ENCODE measurements around the gene DSG1.

The DSG1 gene

DNA sequence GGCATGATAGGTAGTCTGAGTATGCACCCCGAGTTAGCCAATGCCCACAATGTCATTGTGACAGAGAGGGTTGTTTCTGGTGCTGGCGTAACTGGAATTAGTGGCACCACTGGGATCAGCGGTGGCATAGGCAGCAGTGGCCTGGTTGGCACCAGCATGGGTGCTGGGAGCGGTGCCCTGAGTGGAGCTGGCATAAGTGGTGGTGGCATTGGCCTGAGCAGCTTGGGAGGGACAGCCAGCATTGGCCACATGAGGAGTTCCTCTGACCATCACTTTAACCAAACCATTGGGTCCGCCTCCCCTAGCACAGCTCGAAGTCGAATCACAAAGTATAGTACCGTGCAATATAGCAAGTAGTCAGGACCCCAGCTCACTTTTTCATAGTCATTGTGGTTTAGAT lies 37.0 kb downstream of the DSG1 start:
- DNase-seq, result no peak

DNA sequence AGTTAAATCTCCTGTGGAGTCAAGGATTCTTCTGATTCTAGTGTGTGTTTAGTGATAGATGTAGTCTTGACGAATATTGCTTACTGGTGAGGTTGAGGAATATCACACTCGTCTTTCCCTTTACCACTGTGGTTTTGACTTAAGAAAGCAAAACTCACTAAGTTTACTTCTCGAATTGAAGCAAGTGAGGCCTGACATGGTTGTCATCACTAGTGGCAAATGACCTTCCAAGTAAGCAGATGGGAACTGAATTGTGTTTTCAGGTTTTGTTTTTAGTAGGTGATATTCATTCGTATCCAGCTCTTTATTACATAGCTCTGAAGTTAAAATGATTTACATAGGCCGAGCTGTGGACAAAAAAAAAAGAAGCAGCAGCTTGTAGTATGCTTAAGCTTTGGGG lies 38.1 kb downstream of the DSG1 start:
- DNase-seq, result no peak

DNA sequence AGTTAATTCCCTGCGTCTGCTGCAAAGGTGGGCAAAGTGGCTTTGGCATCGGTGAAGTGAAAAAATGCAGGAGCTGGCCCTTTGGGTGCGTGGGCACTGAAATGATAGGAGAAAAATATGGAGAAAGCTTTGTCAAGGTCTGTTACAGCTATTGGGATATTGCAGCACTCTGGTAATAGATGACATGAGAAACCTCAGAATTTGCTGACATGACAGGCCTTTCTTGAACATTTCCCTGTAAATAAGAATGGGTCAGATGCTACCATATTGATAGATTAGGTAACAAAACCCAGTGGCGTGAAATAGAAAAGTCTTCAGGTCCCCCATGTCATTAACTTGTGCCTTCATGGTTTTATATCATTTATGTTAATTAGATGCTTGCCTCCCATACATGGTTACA lies 46.2 kb downstream of the DSG1 start:
- DNase-seq, result no peak

DNA sequence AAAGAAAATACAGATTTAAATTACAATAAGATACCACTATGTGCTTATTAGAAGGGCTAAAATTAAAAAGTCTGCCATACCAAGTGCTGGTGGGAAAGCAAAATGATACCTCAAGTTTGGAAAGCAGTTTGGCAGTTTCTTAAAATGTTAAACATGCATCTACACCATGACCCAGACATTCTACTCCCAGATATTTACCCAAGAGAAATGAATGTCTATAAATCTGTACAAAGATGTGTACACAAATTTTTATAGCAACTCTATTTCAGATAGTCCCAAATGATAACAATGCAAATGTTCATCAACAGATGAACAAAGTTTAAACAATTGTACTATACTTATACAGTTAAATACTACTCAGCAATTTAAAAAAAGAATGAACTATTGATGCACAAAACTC lies 51.5 kb downstream of the DSG1 start:
- DNase-seq, result no peak

DNA sequence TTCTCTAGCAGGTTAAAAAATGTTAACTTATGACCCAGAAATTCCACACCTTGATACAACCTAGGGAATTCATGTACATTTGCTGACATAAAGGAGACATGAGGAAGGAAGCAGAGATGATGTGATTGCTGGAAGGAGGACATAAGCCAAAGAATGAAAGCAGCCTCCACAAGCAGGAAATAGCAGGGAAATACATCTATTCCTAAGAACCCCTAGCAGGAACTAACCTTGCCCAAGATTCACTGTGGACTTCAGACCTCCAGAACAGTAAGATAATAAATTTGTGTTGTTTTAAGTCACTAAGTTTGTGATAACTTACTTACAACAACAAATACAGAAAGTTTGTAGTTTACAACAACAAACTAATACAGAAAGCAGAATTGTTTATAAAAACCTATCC lies 54.0 kb downstream of the DSG1 start:
- DNase-seq, result no peak

DNA sequence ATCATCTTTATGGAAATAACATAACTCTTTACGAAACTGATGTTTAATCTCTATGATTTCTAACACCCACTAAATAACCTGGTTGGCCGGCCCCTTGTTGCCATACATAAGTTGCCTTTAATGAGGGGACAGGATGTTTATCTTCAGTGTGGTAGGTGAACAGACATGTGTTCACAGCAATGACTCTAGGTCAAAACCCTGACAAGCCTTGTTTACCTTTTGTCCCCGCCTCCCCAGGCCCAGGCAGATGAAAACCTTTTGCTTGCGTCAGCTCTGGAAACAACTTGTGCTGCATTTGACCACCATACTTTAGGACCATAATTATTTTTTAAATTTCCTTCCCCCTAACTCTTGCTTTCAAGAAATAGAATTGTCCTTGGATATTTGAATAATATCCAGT lies 55.7 kb downstream of the DSG1 start:
- DNase-seq, result no peak

DNA sequence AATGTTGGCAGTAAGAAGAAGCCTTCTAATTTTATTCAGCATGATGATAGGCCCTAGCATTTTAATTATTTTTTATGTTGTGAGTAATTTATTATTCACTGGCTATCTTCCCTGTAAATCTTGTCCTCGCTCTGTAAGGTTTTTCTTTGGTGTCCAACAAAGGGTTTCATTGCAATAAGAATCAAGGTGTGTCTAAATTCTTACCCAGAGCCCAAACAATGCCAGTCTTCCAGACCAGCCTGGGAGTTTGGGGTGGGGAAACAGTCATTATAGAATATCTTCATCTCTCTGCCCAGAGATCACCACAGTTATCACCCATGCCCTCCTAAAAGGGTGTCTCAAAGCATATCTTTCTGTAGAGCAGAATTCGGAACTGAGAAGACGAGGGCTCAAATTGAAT lies 58.5 kb downstream of the DSG1 start, which contains the start of gene DSG4:
Gene DSG4, plus strand, starts transcription at position 301 of the 400 bp plus-strand sequence. CDS start 135 bp downstream, outside the sequence.
- DNase-seq, result no peak

DNA sequence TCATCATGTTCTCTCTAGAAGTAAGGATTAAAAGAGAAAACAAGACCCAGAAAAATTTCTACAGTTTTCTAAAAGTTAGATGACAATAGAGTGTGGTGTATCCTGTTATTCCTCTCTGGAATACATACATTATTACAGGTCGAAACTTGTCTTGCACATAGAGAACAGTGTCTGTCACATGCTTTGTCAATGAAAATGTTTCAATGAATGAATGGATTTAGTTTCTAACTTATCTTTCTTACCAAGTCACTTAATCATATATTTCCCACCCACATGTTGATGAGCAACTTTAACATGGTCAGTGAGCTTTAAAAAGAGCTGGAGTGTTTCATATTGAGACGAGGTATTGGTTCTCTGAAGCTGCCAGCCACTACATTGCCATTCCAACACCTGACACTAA lies 63.0 kb downstream of the DSG1 start:
- no peak for DNase-seq

DNA sequence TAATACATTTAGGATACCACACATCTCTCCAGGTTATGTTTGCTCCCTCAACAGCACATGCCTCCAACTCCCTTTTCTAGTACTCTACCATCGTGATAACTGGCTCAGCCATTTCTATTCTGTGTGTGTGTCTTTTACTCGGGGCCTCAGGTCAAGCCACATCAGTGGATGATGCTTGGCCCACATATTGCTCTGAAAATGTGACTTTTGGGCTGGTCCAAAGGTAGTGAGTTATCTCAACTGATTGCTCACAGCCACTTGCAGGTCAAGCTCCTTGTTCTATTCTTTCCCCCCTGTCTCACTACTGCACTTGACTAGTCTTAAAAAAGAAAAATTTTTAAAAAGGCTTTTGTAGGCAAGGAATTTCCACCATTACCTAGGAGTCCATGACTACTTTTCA lies 64.1 kb downstream of the DSG1 start:
- DNase-seq, result no peak

DNA sequence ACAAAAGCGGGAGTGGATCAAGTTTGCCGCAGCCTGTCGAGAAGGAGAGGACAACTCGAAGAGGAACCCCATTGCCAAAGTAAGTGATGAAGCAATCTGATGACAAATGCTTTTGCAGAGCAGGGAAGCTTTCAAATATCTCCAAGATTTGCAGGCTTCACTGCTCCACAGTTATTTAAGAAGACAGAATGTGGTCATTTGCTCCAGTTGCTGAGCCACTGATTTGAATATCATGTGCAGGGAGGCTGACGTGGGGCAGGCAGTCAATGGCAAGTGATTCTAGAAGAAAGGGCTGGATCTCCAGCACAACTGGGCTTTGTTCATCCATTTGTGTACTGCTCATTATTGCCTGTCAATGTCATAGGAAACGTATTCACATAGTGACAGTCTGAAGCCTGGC lies 68.8 kb downstream of the DSG1 start:
- DNase-seq, result no peak

DNA sequence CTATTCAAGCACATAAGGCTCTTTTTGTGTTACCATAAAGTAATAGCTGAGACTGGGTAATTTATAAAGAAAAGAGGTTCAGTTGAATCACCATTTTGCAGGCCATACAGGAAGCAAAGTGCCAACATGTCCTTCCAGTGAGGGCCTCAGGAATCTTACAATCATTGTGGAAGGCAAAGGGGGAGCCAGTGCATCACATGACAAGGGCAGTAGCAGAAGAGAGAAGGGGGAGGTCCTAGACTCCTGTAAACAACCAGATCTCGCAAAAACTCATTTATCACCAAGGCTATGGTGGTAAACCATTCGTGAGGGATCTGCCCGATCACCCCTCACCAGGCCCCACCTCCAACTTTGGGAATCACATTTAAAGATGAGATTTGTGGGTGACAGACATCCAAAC lies 75.3 kb downstream of the DSG1 start:
- no peak for DNase-seq

DNA sequence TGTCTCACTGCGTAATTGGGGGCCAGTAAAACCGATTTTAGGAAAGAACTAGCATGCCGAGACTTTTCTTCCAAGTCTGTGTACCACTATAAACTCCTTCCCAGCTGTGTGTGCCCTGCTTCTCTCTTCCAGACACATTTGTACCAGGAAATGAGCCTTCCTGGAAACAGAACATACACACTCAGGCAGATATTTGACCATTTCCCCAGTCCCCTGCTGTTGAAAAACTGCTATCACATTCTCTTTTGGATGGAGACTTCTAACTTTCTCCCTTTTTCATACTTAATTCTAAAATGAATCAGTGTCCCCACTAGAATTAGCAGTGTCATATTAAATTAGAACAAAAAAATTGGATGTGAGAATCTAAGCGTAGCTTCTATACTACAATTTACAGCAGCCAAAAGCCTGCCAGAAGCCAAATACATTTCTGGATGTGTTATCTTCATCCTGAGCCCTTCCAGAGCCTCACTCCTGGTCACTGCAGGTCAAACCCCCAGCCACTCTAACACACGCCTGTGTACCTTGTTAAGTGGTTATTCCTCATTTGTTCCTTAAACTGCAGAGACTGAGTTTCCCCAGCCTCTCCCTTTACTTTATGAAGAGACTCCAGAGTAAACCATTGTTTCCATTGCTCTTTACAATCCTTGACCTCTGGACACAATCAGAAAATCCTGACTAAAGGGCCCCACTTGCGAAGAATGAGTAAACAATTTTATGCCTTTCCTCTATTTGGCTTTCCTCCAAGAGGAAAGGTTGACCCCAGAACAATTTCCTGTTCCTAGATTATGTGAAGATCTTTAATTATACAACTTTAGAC lies 79.0 kb downstream of the DSG1 start:
- no peak for DNase-seq

DNA sequence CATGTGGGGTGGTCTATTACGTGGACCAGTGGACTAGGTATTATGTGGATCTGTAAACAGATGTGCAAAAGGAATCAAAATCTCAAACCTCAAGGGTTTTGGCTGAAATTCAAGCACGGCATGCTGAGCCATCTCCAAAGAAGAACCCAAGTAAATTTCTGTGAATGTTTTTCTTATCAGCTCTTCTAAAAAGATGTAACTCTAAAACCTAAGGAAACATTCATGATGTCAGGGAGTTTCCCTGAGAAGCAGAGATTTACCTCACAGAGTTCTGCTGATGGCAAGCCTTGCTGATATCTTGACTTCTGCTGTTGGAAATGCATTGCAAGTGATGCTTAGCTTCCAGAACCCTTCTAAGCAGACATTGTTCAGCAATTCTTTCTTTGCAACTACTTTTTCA lies 80.2 kb downstream of the DSG1 start:
- DNase-seq, result no peak

DNA sequence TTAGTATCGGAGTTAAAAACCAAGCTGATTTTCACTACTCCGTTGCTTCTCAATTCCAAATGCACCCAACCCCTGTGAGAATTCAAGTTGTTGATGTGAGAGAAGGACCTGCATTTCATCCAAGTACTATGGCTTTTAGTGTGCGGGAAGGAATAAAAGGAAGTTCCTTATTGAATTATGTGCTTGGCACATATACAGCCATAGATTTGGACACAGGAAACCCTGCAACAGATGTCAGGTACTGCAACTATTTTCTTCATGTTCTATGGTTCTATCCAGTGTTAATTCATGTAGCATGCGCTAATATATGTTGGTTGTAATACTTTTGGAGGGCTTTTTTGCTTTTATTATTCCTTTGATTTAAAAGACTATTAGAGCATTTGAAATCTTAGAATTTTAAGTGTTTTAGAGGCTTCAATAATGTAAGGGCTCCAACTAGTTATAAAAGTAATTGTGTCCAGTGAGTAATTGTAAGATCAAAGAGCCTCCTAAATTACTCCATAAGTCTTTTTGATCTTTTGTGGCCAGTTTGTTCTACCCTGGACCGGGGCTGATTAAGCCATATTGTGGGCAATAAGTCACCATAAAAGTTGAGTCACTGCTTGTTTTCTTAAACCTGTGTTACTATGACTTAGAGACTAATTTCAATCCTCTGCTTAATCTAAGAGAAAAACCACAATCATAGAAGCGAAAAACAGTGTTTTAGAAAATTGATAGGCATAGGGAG lies 81.5 kb downstream of the DSG1 start:
- no peak for DNase-seq

DNA sequence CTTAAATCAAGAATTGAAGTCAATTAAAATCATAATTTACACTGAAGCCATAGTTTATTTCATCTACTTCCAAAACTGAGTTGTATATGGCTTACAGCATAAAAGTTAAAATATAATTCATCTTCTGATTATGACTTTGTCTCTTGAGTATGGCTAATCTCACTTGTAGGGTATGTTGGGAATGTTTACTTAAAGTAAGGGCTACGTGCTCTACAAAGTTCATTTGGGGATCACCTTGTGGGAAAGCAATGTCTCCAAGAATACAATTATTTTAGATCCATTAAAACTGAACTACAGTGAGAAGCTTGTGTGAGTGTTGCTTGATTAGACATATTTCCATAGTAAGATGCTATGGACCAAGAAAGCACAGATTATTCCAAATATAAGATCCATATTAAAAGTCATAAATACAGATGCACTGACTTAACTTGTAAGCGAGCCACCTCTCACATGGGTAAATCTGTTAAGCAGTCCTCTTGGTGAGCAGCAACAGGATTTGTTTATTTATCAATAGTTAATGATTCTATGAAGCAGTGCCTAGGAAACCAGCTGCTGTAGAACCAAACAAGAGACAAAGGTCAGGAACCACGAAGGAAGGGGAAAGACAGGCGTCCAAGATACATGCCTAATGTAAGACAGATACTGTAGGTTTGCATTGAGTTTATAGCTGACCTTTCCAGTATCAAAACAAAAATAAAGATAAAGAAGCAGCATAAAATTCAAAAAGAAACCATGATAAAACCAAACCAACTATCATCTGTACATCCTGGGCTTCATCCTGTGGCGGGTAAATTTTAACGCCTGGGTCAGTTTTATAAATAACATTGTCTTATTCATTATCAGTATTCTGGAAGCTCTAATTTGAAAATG lies 83.4 kb downstream of the DSG1 start:
- DNase-seq, result no peak

DNA sequence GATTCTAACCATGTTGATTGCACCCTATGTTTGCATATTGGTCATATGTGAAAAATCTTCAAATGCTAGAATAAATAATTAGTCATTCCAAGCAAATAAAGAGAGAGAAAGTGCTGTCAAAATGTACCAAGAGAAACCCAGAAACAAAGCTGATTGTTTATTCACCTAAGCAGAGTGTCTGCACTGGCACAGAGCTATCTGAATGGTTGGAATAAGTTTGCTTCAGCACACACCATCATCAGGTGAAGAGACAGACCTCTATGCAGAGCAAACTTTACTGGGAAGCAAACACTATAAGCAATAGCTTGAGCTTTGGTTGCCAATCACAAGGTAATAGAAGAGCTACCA lies 84.0 kb downstream of the DSG1 start:
- DNase-seq, result no peak

DNA sequence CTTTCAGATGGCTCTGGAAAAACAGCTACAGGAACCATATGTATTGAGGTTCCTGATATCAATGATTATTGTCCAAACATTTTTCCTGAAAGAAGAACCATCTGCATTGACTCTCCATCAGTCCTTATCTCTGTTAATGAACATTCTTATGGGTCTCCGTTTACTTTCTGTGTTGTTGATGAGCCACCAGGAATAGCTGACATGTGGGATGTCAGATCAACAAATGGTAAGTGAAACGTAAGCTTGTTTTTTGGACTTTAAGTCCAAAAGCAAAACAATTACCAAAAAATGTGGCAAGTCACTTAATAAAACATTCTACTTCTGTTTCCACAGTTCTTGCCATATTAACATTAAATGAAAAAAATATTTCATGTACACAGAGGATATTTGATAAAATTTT lies 85.4 kb downstream of the DSG1 start:
- DNase-seq, result no peak
